GM18907 (cell line): ENCODE data around the gene KIF5A.
A peak's percentile ranks its signal among the peaks of the same experiment; 100 is the strongest.

ENCODE experiments used
- ATAC-seq: cut with Tn5 transposase; IDR thresholded peaks from one replicate; pipeline ENCODE4 v1.9.1; 2021; ENCODE audit warnings: mild to moderate bottlenecking, moderate library complexity; ENCODE audit not compliant: unreplicated experiment

Gene KIF5A

GRCh38 chr12:57604454-57604991 lies 54.7 kb downstream of the KIF5A start, which contains the start of gene DTX3:
Gene DTX3 (plus strand): TSS chr12:57604824. CDS start chr12:57606518, 1,694 bp downstream.
- peak; percentile 57 for ATAC-seq

GRCh38 chr12:57604992-57605810 lies 55.4 kb downstream of the KIF5A start:
- ATAC-seq: peak; percentile 6

- no peak for ATAC-seq
Measured at GRCh38 chr12:57605811-57606311, 56.0 kb downstream of the KIF5A start.

GRCh38 chr12:57606399-57606798 lies 56.6 kb downstream of the KIF5A start:
- ATAC-seq: no peak

- no peak for ATAC-seq
Measured at GRCh38 chr12:57606821-57607220, 57.0 kb downstream of the KIF5A start.

GRCh38 chr12:57607958-57608663 lies 58.3 kb downstream of the KIF5A start:
- no peak for ATAC-seq

- no peak for ATAC-seq
Measured at GRCh38 chr12:57609101-57609780, 59.4 kb downstream of the KIF5A start.

GRCh38 chr12:57609781-57610553 lies 60.1 kb downstream of the KIF5A start:
- ATAC-seq: no peak

- ATAC-seq: no peak
Measured at GRCh38 chr12:57610554-57611107, 60.8 kb downstream of the KIF5A start.

- ATAC-seq: no peak
Measured at GRCh38 chr12:57611108-57611826, 61.4 kb downstream of the KIF5A start, which contains the start of gene ARHGEF25. Gene ARHGEF25 (plus strand): TSS chr12:57611435. CDS start chr12:57611895, 460 bp downstream.

GRCh38 chr12:57611827-57612710 lies 62.2 kb downstream of the KIF5A start:
- ATAC-seq: no peak

- ATAC-seq: no peak
Measured at GRCh38 chr12:57612711-57613426, 63.0 kb downstream of the KIF5A start.

GRCh38 chr12:57613427-57614109 lies 63.7 kb downstream of the KIF5A start:
- ATAC-seq: no peak

GRCh38 chr12:57614178-57614947 lies 64.5 kb downstream of the KIF5A start:
- peak; percentile 70 for ATAC-seq

- no peak for ATAC-seq
Measured at GRCh38 chr12:57614948-57615500, 65.2 kb downstream of the KIF5A start.

GRCh38 chr12:57615637-57616036 lies 65.8 kb downstream of the KIF5A start:
- ATAC-seq: no peak
